H1 (cell line): ENCODE measurements around the gene TSEN34. TPM values are rescaled to one million over a fixed set of nuclear protein-coding genes. Genes with fewer than 3 reads are reported as not detected.
"Not testable (repeated sequence)": the region's sequence is repeated elsewhere in the genome, so short reads cannot be mapped to it uniquely, and the experiment has no call there.

Source experiments
- CTCF ChIA-PET: fragments of 300-600 bp; sonication (Branson Sonifier 250); formaldehyde crosslinking; loops from one replicate; lab custom pipeline; 2021; ENCODE audit not compliant: partially characterized antibody; lab: Charles Lee
- POLR2A ChIA-PET: fragments of 300-600 bp; sonication (Branson Sonifier 250); formaldehyde crosslinking; loops from one replicate; lab custom pipeline; 2021; ENCODE audit warnings: inconsistent platforms; ENCODE audit not compliant: partially characterized antibody; lab: Charles Lee
- DNase-seq, 2 experiments: peaks; one replicate each; pipeline versions ENCODE4 v3.0.0 to v3.0.0-alpha.2; 2010 to 2022; ENCODE audit warnings: low spot score in 2 of 2, low read depth in 1 of 2, mixed read lengths in 1 of 2
- FAIRE-seq: peaks from 2 replicates; lab custom pipeline; 2011; peaks lifted over from hg19 to GRCh38; lab: Jason Lieb, UNC
- H2AFZ ChIP-seq: 2 replicates; pipeline ENCODE4 v1.8.1; 2012; ENCODE audit warnings: low read length, inconsistent platforms
- H2AK5ac ChIP-seq: 2 replicates; pipeline ENCODE4 v1.6.1; 2013; ENCODE audit warnings: low read depth, low read length
- H2BK120ac ChIP-seq: replicated peaks from 2 replicates; pipeline ENCODE3; 2013; ENCODE audit warnings: low read depth, low read length, inconsistent platforms
- H2BK12ac ChIP-seq: 2 replicates; pipeline ENCODE4 v1.6.1; 2013; ENCODE audit warnings: low read depth, low read length
- H2BK15ac ChIP-seq: 2 replicates; pipeline ENCODE4 v1.6.1; 2013; ENCODE audit warnings: low read length
- H2BK20ac ChIP-seq: 2 replicates; pipeline ENCODE4 v1.6.1; 2013; ENCODE audit warnings: low read length
- H2BK5ac ChIP-seq: 2 replicates; pipeline ENCODE4 v1.6.1; 2013; ENCODE audit warnings: low read depth, low read length
- H3K14ac ChIP-seq: 2 replicates; pipeline ENCODE4 v1.6.1; 2013; ENCODE audit warnings: inconsistent platforms; ENCODE audit not compliant: insufficient read length
- H3K18ac ChIP-seq: 2 replicates; pipeline ENCODE4 v1.6.1; 2013; ENCODE audit warnings: low read length; ENCODE audit errors: extremely low read depth
- H3K23ac ChIP-seq: 2 replicates; pipeline ENCODE4 v1.6.1; 2013; ENCODE audit warnings: inconsistent platforms; ENCODE audit not compliant: insufficient read length
- H3K23me2 ChIP-seq: 2 replicates; pipeline ENCODE4 v1.6.1; 2013; ENCODE audit warnings: low read depth, low read length
- H3K27ac ChIP-seq: 2 replicates; pipeline ENCODE4 v1.6.1; 2011; ENCODE audit warnings: low read depth, low read length, inconsistent platforms
- H3K27me3 ChIP-seq, 4 experiments: replicated peaks in 1 of 4; 1 replicate in 1 of 4; 2 replicates in 3 of 4; pipeline versions ENCODE4 v1.6.1 to v1.8.1; 2011 to 2013; ENCODE audit warnings: low read length in 3 of 4, mild to moderate bottlenecking in 3 of 4, inconsistent platforms in 2 of 4, mixed read lengths in 2 of 4, moderate library complexity in 1 of 4; ENCODE audit not compliant: control insufficient read depth in 3 of 4, insufficient read depth in 3 of 4; ENCODE audit errors: extremely low read depth in 1 of 4
- H3K36me3 ChIP-seq, 4 experiments: 2 replicates each; pipeline versions ENCODE4 v1.6.1 to v1.8.1; 2011 to 2013; ENCODE audit warnings: mild to moderate bottlenecking in 4 of 4, low read length in 3 of 4, moderate library complexity in 2 of 4, control low read depth in 1 of 4, inconsistent platforms in 1 of 4; ENCODE audit not compliant: insufficient read depth in 4 of 4, control insufficient read depth in 2 of 4
- H3K4ac ChIP-seq: replicated peaks from 2 replicates; pipeline ENCODE3; 2013; ENCODE audit warnings: low read length, low read depth, mixed read lengths, inconsistent platforms; ENCODE audit not compliant: insufficient read length
- H3K4me1 ChIP-seq, 4 experiments: replicated peaks in 1 of 4; 1 replicate in 1 of 4; 2 replicates in 3 of 4; pipeline versions ENCODE4 v1.6.1 to v1.8.1; 2011 to 2013; ENCODE audit warnings: low read length in 3 of 4, inconsistent platforms in 2 of 4, mixed read lengths in 1 of 4; ENCODE audit not compliant: insufficient read depth in 4 of 4, control insufficient read depth in 3 of 4
- H3K4me2 ChIP-seq, 2 experiments: 2 replicates each; pipeline versions ENCODE4 v1.6.1 to v1.8.1; 2011 to 2013; ENCODE audit warnings: low read depth in 2 of 2, low read length in 2 of 2, control low read depth in 1 of 2, inconsistent platforms in 1 of 2, mild to moderate bottlenecking in 1 of 2; ENCODE audit not compliant: insufficient read depth in 1 of 2
- H3K4me3 ChIP-seq, 4 experiments: fragments of 200-600, 300-600 bp in 1 of 4; sonication (generic), shearing (Covaris generic), sonication (Bioruptor Twin) in 1 of 4; 2 replicates each; pipeline versions ENCODE4 v1.5.1 to v1.8.1; 2011 to 2016; ENCODE audit warnings: low read length in 4 of 4, low read depth in 3 of 4, control low read depth in 2 of 4, inconsistent platforms in 2 of 4, mild to moderate bottlenecking in 2 of 4, mixed read lengths in 1 of 4, moderate library complexity in 1 of 4; ENCODE audit not compliant: insufficient read depth in 2 of 4; ENCODE audit errors: extremely low read depth in 1 of 4
- H3K56ac ChIP-seq: replicated peaks from 2 replicates; pipeline ENCODE3; 2013; ENCODE audit warnings: low read depth, mild to moderate bottlenecking, mixed read lengths, low read length, inconsistent platforms; ENCODE audit not compliant: insufficient read length
- H3K79me1 ChIP-seq: 2 replicates; pipeline ENCODE4 v1.6.1; 2013; ENCODE audit warnings: low read depth, low read length, control low read depth
- H3K79me2 ChIP-seq, 2 experiments: 2 replicates each; pipeline versions ENCODE4 v1.6.1 to v1.8.1; 2012 to 2013; ENCODE audit warnings: low read length in 2 of 2, mild to moderate bottlenecking in 2 of 2, inconsistent platforms in 1 of 2; ENCODE audit not compliant: insufficient read depth in 2 of 2, control insufficient read depth in 1 of 2
- H3K9ac ChIP-seq, 4 experiments: replicated peaks in 1 of 4; 1 replicate in 1 of 4; 2 replicates in 3 of 4; pipeline versions ENCODE4 v1.6.1 to v1.8.1; 2011 to 2013; ENCODE audit warnings: low read depth in 3 of 4, low read length in 3 of 4, control low read depth in 2 of 4, mild to moderate bottlenecking in 2 of 4, moderate library complexity in 2 of 4, inconsistent platforms in 1 of 4; ENCODE audit errors: extremely low read depth in 1 of 4
- H3K9me3 ChIP-seq, 2 experiments: 2 replicates each; pipeline versions ENCODE4 v1.6.1 to v1.8.1; 2012 to 2013; ENCODE audit warnings: mild to moderate bottlenecking in 2 of 2, moderate library complexity in 2 of 2, control low read depth in 1 of 2, inconsistent platforms in 1 of 2, low read depth in 1 of 2, low read length in 1 of 2, mixed read lengths in 1 of 2; ENCODE audit not compliant: insufficient read depth in 2 of 2
- H4K20me1 ChIP-seq, 2 experiments: replicated peaks in 1 of 2; 2 replicates each; pipeline versions ENCODE3 to v1.8.1; 2011 to 2013; ENCODE audit warnings: inconsistent platforms in 2 of 2, low read length in 2 of 2, mild to moderate bottlenecking in 1 of 2; ENCODE audit not compliant: insufficient read depth in 2 of 2, control insufficient read depth in 1 of 2
- H4K5ac ChIP-seq: 2 replicates; pipeline ENCODE4 v1.6.1; 2013; ENCODE audit warnings: low read length, low read depth, mixed read lengths, inconsistent platforms; ENCODE audit not compliant: insufficient read length
- H4K8ac ChIP-seq: 2 replicates; pipeline ENCODE4 v1.8.0; 2013; ENCODE audit warnings: mild to moderate bottlenecking, moderate library complexity, low read length, inconsistent platforms; ENCODE audit not compliant: insufficient read depth; ENCODE audit errors: extremely low read depth
- H4K91ac ChIP-seq: replicated peaks from 2 replicates; pipeline ENCODE3; 2013; ENCODE audit warnings: low read length, mixed read lengths, inconsistent platforms; ENCODE audit not compliant: insufficient read length
- WGBS, 2 experiments: shearing (Covaris generic) in 1 of 2; methylation state at CpG; one replicate each; pipeline versions ENCODE4 v1.1.6 to v1.1.7; 2013 to 2015; ENCODE audit warnings: low lambda C conversion rate in 2 of 2, mixed read lengths in 2 of 2, inconsistent platforms in 1 of 2, low coverage in 1 of 2, missing lambda C conversion rate in 1 of 2; ENCODE audit not compliant: insufficient replicate concordance in 2 of 2, insufficient coverage in 1 of 2, insufficient read length in 1 of 2; ENCODE audit errors: extremely low coverage in 1 of 2, missing lambda C conversion rate in 1 of 2; 5-methylcytosine and 5-hydroxymethylcytosine counted together
- polyA plus RNA-seq, 7 experiments: library from polyadenylated mRNA; depleted of rRNA in 3 of 7; stranded (reverse) in 5 of 7; unstranded in 2 of 7; fragments of >200 nt in 5 of 7; fragments of 200-250 nt in 2 of 7; gene quantifications; 1 replicate in 5 of 7; 2 replicates in 1 of 7; 4 replicates in 1 of 7; pipeline versions ENCODE4 v1.2.1 to v1.2.3, GENCODE V29; 2011 to 2013; ENCODE audit warnings: missing spikeins in 2 of 7, mixed read lengths in 2 of 7
- total RNA-seq: library from RNA; stranded (reverse); fragmentation: NEBNext Ultra II Directional; extraction: Animal tissue kit (Norgen Biotek cat#: 25700); gene quantifications from 2 replicates; pipeline ENCODE4 v1.2.1, GENCODE V29; 2021

Gene TSEN34
- total and polyA plus RNA-seq, 2 of the 8 experiments (the other 6 are each of a cell fraction or from before 2014, with no cell fraction given): 22.5 to 52.3 TPM

DNA sequence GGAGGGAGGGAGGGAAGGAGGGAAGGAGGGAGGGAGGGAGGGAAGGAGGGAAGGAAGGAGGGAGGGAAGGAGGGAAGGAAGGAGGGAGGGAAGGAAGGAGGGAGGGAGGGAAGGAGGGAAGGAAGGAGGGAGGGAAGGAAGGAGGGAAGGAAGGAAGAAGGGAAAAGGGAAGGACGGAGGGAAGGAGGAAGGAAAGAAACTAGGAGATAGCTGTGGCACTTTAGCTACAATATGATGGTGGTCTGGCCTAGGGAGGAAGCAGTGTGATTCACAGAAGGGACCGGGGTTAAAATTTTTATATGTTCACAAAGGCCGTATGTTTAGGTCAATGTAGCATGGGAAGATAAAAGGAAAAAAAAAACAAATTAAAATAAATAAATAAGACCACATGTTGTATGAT lies 9.2 kb upstream of the TSEN34 start:
- POLR2A ChIA-PET: interaction anchor here (0.6 to 28.7 kb wide), 3 partner anchors 10 to 153 kb away, joined by 3 to 909 read pairs (median 5); partner anchors contain the start of gene RPS9
- not testable (repeated sequence) for H3K18ac ChIP-seq, FAIRE-seq

More for the DNA sequence above, 9.2 kb upstream of the TSEN34 start:
- not testable (repeated sequence) for H3K27me3 ChIP-seq, H3K9ac ChIP-seq, H3K4me3 ChIP-seq, H2BK120ac ChIP-seq, H2BK12ac ChIP-seq, H3K23me2 ChIP-seq, H3K79me1 ChIP-seq, H4K8ac ChIP-seq, DNase-seq, H3K23ac ChIP-seq, H2AK5ac ChIP-seq, H2AFZ ChIP-seq, H4K5ac ChIP-seq, H3K9me3 ChIP-seq, H2BK20ac ChIP-seq, H2BK5ac ChIP-seq, H3K56ac ChIP-seq, H4K91ac ChIP-seq, H3K79me2 ChIP-seq, H3K4me2 ChIP-seq, H3K14ac ChIP-seq, H3K27ac ChIP-seq, H2BK15ac ChIP-seq, H3K4me1 ChIP-seq, H3K4ac ChIP-seq
- Histone ChIP-seq H4K20me1 (peaks cover 10 to 19% of the 10 kb centered on the region in 2 experiments), H3K36me3 (peaks cover 6 to 14% (median 7%) of the 10 kb centered on the region in 4 experiments; a peak in 6 of 8 replicates)
- CTCF ChIA-PET: interaction anchor here (1.0 to 2.1 kb wide), 2 partner anchors 9 to 209 kb away, joined by 3 to 6 read pairs; partner anchors contain the start of gene TMC4
- 92% methylated on average over 2 of the region's 3 CpGs; no CpG with 5 or more reads in 1 of the 2 experiments for WGBS, 2 experiments
